Neuronal stem cell (in vitro differentiated cells): ENCODE data around the gene UBE2M.

Experiments
- DNase-seq: peaks from one replicate; pipeline ENCODE4 v3.0.0-alpha.2; 2013; ENCODE audit warnings: low spot score
- H2AFZ ChIP-seq: one replicate; pipeline ENCODE4 v1.6.1; 2013; ENCODE audit warnings: mild to moderate bottlenecking, low read length, inconsistent platforms
- H2AK5ac ChIP-seq: 2 replicates; pipeline ENCODE4 v1.6.1; 2013; ENCODE audit warnings: low read depth, mild to moderate bottlenecking, inconsistent platforms, low read length, moderate library complexity, mixed read lengths
- H2BK120ac ChIP-seq: 2 replicates; pipeline ENCODE4 v1.6.1; 2013; ENCODE audit warnings: low read depth, mild to moderate bottlenecking, inconsistent platforms, low read length, moderate library complexity, mixed read lengths
- H2BK12ac ChIP-seq: one replicate; pipeline ENCODE4 v1.6.1; 2013; ENCODE audit warnings: low read length, inconsistent platforms
- H2BK15ac ChIP-seq: 2 replicates; pipeline ENCODE4 v1.6.1; 2013; ENCODE audit warnings: mild to moderate bottlenecking, low read length, inconsistent platforms, mixed read lengths
- H2BK5ac ChIP-seq: one replicate; pipeline ENCODE4 v1.6.1; 2013; ENCODE audit warnings: inconsistent platforms, mild to moderate bottlenecking, low read length, moderate library complexity
- H3K14ac ChIP-seq: one replicate; pipeline ENCODE4 v1.6.1; 2013; ENCODE audit warnings: low read length, inconsistent platforms
- H3K18ac ChIP-seq: 2 replicates; pipeline ENCODE4 v1.6.1; 2013; ENCODE audit warnings: low read length, inconsistent platforms
- H3K23ac ChIP-seq: 2 replicates; pipeline ENCODE4 v1.6.1; 2013; ENCODE audit warnings: low read depth, mild to moderate bottlenecking, mixed read lengths, low read length, inconsistent platforms; ENCODE audit not compliant: poor library complexity
- H3K27ac ChIP-seq: replicated peaks from 3 replicates; pipeline ENCODE4 v1.5.1; 2013; ENCODE audit warnings: low read length, inconsistent platforms
- H3K27me3 ChIP-seq, 3 experiments: 2 replicates each; pipeline ENCODE4 v1.6.1; 2013; ENCODE audit warnings: low read length in 3 of 3, mild to moderate bottlenecking in 2 of 3, inconsistent platforms in 1 of 3, low read depth in 1 of 3, mixed read lengths in 1 of 3, moderate library complexity in 1 of 3; ENCODE audit not compliant: control insufficient read depth in 3 of 3, insufficient read depth in 3 of 3
- H3K36me3 ChIP-seq, 2 donors: replicated peaks in 1 of 2; 2 replicates each; pipeline ENCODE4 v1.6.1; 2013; ENCODE audit warnings: low read length in 2 of 2; ENCODE audit not compliant: control insufficient read depth in 2 of 2, insufficient read depth in 2 of 2
- H3K4ac ChIP-seq: 2 replicates; pipeline ENCODE4 v1.6.1; 2013; ENCODE audit warnings: inconsistent platforms, mild to moderate bottlenecking, low read length, moderate library complexity
- H3K4me1 ChIP-seq, 2 donors: 1 replicate in 1 of 2; 2 replicates in 1 of 2; pipeline ENCODE4 v1.6.1; 2013; ENCODE audit warnings: low read length in 2 of 2, low read depth in 1 of 2; ENCODE audit not compliant: control insufficient read depth in 2 of 2, insufficient read depth in 1 of 2
- H3K4me2 ChIP-seq: one replicate; pipeline ENCODE4 v1.6.1; 2013; ENCODE audit warnings: mild to moderate bottlenecking, low read length, inconsistent platforms; ENCODE audit not compliant: insufficient read depth, poor library complexity, severe bottlenecking
- H3K4me3 ChIP-seq, 2 donors: 2 replicates each; pipeline ENCODE4 v1.5.1; 2013; ENCODE audit warnings: low read length in 2 of 2, mild to moderate bottlenecking in 2 of 2, inconsistent platforms in 1 of 2, moderate library complexity in 1 of 2
- H3K79me1 ChIP-seq: one replicate; pipeline ENCODE4 v1.6.1; 2013; ENCODE audit warnings: low read depth, mild to moderate bottlenecking, inconsistent platforms, low read length, moderate library complexity
- H3K9ac ChIP-seq: one replicate; pipeline ENCODE4 v1.6.1; 2013; ENCODE audit warnings: mild to moderate bottlenecking, low read depth, low read length, inconsistent platforms; ENCODE audit not compliant: poor library complexity
- H3K9me3 ChIP-seq, 2 donors: replicated peaks in 1 of 2; 2 replicates each; pipeline versions ENCODE3 to v1.6.1; 2013; ENCODE audit warnings: low read length in 2 of 2, mild to moderate bottlenecking in 2 of 2, inconsistent platforms in 1 of 2, low read depth in 1 of 2, mixed read lengths in 1 of 2, moderate library complexity in 1 of 2; ENCODE audit not compliant: control insufficient read depth in 2 of 2, insufficient read depth in 1 of 2
- H4K8ac ChIP-seq: one replicate; pipeline ENCODE4 v1.6.1; 2013; ENCODE audit warnings: low read depth, mild to moderate bottlenecking, inconsistent platforms, low read length, moderate library complexity
- H4K91ac ChIP-seq: one replicate; pipeline ENCODE4 v1.6.1; 2013; ENCODE audit warnings: low read length, low read depth, mild to moderate bottlenecking, inconsistent platforms; ENCODE audit not compliant: poor library complexity
- WGBS, 2 donors: extraction: QIAGEN DNeasy Blood & Tissue Kit; methylation state at CpG; one replicate each; pipeline ENCODE4 v1.1.7; 2013; ENCODE audit warnings: missing lambda C conversion rate in 2 of 2, mixed read lengths in 1 of 2; ENCODE audit not compliant: insufficient read length in 2 of 2, insufficient replicate concordance in 1 of 2; ENCODE audit errors: extremely low coverage in 2 of 2; 5-methylcytosine and 5-hydroxymethylcytosine counted together

Gene UBE2M

DNA sequence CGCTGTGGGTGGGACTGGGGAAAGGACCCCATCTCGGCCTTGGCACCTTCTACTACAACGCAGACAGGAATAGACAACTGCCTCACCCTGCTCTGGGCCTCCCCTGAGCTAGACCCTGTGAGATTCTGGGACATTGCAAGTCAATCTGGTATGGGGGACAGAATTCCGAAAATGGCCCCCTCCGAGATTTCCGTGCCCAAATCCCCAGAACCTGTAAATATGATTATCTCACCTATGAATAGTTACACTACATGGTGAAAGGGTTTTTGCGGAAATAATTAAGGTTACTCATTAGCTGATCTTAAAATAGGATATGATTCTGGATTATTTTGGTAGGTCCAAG, 38.2 kb downstream of the UBE2M start:
- H3K9me3 ChIP-seq: no peaks in the 10 kb centered on the region
- no CpG with 5 or more reads among the region's 7 CpGs for WGBS, 2 donors
- peak overlapping the region; percentile 32 for H2AK5ac ChIP-seq
- no peak overlapping the region for H4K8ac ChIP-seq
- no peak for DNase-seq
- H3K4ac ChIP-seq: no peak overlapping the region
- H2BK5ac ChIP-seq: peak overlapping the region; percentile 93
- H2BK120ac ChIP-seq: peak overlapping the region; percentile 44
- peak overlapping the region; percentile 90 for H2AFZ ChIP-seq
- peaks cover 19 to 23% of the 10 kb centered on the region in 2 donors for H3K36me3 ChIP-seq
- peaks cover 9 to 11% of the 10 kb centered on the region in 2 donors for H3K4me1 ChIP-seq
- no peak overlapping the region for H2BK12ac ChIP-seq
- H3K4me2 ChIP-seq: peak overlapping the region; percentile 85
- peak overlapping the region; percentile 53 to 89 for H3K4me3 ChIP-seq
- H3K23ac ChIP-seq: peak overlapping the region; percentile 98
- peaks cover 14% of the 10 kb centered on the region for H3K79me1 ChIP-seq
- peak overlapping the region; percentile 99 for H3K18ac ChIP-seq
- H3K27me3 ChIP-seq: peaks cover 0 to 4% (median 0%) of the 10 kb centered on the region in 3 experiments
- peak overlapping the region; percentile 94 for H3K27ac ChIP-seq
- H3K14ac ChIP-seq: no peak overlapping the region
- H3K9ac ChIP-seq: peak overlapping the region; percentile 99
- no peak overlapping the region for H2BK15ac ChIP-seq
- no peak overlapping the region for H4K91ac ChIP-seq

DNA sequence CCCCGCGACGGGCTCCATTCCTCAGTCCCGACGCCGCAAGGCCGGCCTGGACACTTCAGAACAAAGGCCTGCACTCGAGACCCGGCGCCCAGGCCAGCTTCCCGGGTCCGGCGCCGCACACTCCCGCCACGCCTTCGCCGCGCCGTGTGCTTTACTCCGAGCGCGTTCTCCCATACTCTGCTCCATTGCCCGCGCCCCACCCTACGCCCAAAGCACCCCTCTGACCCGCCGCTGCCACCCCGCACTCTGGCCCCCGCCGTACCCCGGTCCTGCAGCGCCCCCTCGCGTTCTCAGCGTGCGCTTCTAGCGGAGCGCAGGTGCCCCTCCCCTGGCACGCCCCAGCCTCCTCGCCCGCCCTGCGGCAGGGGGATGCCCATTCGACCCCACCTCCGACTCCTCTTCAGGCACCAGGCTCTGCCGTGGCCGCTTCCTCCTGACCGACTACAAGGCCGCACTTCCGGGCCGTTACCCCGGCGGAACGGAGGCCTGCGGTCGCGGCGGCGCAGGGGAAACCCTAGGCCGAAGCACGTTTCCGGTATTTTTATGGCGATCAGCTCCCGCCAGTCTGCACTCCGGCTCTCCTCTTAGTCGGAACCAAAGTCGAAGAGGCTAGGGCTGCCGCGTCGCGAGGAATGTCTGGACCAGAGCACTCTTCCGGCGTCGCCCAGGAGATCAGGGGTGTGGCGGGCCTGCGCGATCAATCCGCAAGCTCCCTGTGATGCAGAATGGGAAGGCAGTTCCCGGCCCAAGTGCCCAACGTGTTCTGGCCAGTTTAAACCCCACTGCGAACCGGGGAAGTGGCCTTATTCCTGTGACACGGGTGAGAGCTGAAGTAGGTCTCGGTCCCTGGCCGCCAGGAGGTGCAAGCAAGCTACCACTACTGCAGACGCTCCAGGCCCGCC, 38.8 kb downstream of the UBE2M start, which contains the start of gene ZBTB45:
ZBTB45 (minus strand) TSS at position 456 of the 902 bp plus-strand sequence. CDS start 2,137 bp downstream, outside the sequence.
- Histone ChIP-seq H3K4me1 (peaks cover 9 to 12% of the 10 kb centered on the region in 2 donors), H3K4me3 (peak within 1 kb of the TSS; percentile 53 to 89), H2BK15ac (peak within 1 kb of the TSS; percentile 75), H3K9me3 (no peaks in the 10 kb centered on the region), H2BK5ac (peak within 1 kb of the TSS; percentile 93), H2BK120ac (peak within 1 kb of the TSS; percentile 72), H4K91ac (peak within 1 kb of the TSS; percentile 85), H3K9ac (peak within 1 kb of the TSS; percentile 99), H3K27me3 (no peaks in the 10 kb centered on the region), H3K23ac (peak within 1 kb of the TSS; percentile 98), H3K79me1 (peaks cover 14% of the 10 kb centered on the region), H2BK12ac (peak within 1 kb of the TSS; percentile 58), H2AFZ (peak within 1 kb of the TSS; percentile 90), H3K27ac (peak within 1 kb of the TSS; percentile 94), H2AK5ac (peak within 1 kb of the TSS; percentile 99), H3K36me3 (peaks cover 19 to 27% of the 10 kb centered on the region in 2 donors), H4K8ac (no peak within 1 kb of the TSS), H3K4ac (peak within 1 kb of the TSS; percentile 99), H3K18ac (peak within 1 kb of the TSS; percentile 99), H3K4me2 (peak within 1 kb of the TSS; percentile 85), H3K14ac (peak within 1 kb of the TSS; percentile 85)
- WGBS, 2 donors: no CpG with 5 or more reads among the region's 87 CpGs
- peak; percentile 90 for DNase-seq

DNA sequence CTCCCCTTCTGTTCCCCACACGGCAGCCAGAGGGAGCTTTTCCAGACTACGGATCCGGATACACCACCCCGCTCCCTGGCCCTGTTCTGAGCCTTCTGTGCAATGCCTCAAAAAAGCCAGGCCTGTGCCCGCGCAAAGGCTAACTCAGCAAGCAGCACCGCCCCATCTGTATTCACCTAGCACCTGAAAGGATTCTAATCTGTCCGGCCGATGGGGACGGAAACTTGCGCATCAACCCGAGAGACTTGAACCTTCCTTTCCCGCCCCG, 39.4 kb downstream of the UBE2M start:
- Histone ChIP-seq H3K36me3 (peaks cover 19 to 32% of the 10 kb centered on the region in 2 donors), H3K27me3 (no peaks in the 10 kb centered on the region), H2BK5ac (peak overlapping the region; percentile 93), H2BK120ac (peak overlapping the region; percentile 72), H4K8ac (no peak overlapping the region), H3K79me1 (peaks cover 14% of the 10 kb centered on the region), H3K9me3 (no peaks in the 10 kb centered on the region), H3K4ac (peak overlapping the region; percentile 99), H3K18ac (peak overlapping the region; percentile 99), H2BK12ac (no peak overlapping the region), H3K9ac (peak overlapping the region; percentile 99), H4K91ac (peak overlapping the region; percentile 85), H3K4me2 (peak overlapping the region; percentile 85), H2AFZ (peak overlapping the region; percentile 90), H2AK5ac (peak overlapping the region; percentile 99), H3K4me1 (peaks cover 9 to 15% of the 10 kb centered on the region in 2 donors), H3K4me3 (peak overlapping the region; percentile 53 to 89), H3K23ac (peak overlapping the region; percentile 98), H3K27ac (peak overlapping the region; percentile 94), H2BK15ac (peak overlapping the region; percentile 75), H3K14ac (peak overlapping the region; percentile 47)
- no CpG with 5 or more reads among the region's 14 CpGs for WGBS, 2 donors
- peak; percentile 71 for DNase-seq
